HG03103 (cell line): ENCODE measurements around the gene CTXN1.
"Not testable (repeated sequence)": the region's sequence is repeated elsewhere in the genome, so short reads cannot be mapped to it uniquely, and the experiment has no call there.

Experiments used
- ATAC-seq: cut with Tn5 transposase; IDR thresholded peaks from one replicate; pipeline ENCODE4 v1.9.1; 2021; ENCODE audit warnings: low read depth; ENCODE audit not compliant: unreplicated experiment

The CTXN1 gene

DNA sequence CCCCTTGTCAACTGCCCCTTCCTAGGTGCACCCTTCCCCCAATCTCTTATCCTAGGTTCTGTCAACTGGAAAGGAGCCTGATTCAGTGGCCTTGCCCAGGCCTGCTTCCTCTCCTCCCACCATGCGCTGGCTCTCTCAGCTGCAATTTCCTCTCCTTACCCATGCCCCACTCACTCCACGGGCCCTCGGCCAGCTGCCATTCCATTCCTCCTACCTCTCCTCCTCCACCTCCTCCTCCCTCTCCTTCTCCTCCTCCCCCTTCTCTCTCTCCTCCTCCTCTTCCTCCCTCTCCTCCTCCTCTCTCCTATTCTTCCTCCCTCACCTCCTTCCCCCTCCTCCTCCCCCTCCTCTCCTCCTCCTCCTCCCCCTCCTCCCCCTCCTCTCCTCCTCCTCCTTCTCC lies 27.1 kb upstream of the CTXN1 start:
- no peak for ATAC-seq

GRCh38 chr19:7947939-7948338 lies 22.0 kb upstream of the CTXN1 start:
- no peak for ATAC-seq

DNA sequence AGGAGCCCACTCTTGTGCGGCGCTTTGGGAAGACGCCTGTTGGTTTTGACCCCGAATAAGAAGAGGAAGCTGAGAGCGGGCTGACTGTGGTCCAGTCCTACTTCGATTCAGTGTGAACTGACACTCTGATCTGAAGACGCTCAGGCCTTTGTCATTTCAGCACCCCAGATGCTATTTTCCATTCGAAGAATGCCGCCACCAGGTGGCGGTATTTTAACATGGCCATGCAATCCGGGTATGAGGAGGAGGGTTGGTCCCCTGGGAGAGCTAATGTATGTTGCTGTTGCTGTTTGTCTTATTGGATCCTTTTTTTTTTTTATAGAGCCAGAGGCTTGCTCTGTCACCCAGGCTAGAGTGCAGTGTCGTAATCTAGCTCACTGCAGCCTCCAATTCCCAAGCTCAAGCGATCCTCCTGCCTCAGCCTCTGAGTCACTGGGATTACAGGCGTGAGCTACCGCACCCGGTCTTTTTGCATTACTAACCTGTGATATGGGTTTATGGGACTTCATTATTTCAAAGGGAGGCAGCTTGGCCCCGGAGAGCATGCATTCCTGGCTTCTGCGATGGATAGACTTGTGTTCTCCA lies 18.3 kb upstream of the CTXN1 start:
- no peak for ATAC-seq

GRCh38 chr19:7943444-7944176 lies 17.7 kb upstream of the CTXN1 start, which contains the start of gene TIMM44:
TSS of gene TIMM44 (minus strand) at chr19:7943666. CDS start at chr19:7943651, 15 bp downstream.
- ATAC-seq: peak; percentile 96

DNA sequence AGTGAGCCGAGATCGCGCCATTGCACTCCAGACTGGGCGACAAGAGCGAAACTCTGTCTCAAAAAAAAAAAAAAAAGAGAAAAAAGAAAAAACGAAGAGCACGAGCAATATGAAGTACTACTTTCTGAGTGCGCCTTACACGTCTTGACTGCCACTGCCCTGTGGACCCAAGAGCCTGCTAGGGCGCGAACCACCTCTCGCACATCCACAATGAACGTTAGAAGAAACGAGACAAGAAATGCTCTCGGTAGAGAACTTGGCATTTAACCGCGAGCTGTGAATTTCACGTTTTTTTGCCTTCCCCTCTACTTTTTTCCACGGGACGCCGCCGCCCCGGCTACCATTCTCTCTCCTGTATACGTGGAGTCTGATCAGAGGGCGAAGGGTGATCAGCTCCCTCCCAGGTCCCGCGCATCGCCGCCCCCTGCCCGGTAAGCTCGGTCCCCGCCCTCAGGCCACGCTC lies 17.1 kb upstream of the CTXN1 start:
- ATAC-seq: no peak

GRCh38 chr19:7941895-7942596 lies 16.1 kb upstream of the CTXN1 start:
- ATAC-seq: no peak

DNA sequence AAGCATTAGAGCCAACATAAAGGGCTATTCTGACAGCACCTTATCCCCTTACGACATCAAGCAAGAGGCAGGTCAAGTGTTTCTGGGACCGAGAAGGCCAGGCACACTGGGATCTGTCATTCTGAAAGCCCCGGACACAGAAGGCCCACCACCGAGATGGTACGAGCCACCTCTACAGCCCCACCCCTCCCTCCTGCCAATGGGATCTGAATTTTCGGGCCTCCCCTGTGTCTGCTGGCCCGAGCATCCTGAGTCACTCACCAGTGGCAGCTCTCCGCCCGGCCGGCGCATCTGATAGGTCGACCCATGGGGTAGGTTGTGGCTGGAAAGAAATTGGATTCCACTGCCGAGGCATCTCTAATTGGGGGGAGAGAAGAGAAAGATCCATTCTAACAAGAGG lies 14.9 kb upstream of the CTXN1 start:
- ATAC-seq: no peak

GRCh38 chr19:7934766-7935165 lies 8.8 kb upstream of the CTXN1 start:
- no peak for ATAC-seq

DNA sequence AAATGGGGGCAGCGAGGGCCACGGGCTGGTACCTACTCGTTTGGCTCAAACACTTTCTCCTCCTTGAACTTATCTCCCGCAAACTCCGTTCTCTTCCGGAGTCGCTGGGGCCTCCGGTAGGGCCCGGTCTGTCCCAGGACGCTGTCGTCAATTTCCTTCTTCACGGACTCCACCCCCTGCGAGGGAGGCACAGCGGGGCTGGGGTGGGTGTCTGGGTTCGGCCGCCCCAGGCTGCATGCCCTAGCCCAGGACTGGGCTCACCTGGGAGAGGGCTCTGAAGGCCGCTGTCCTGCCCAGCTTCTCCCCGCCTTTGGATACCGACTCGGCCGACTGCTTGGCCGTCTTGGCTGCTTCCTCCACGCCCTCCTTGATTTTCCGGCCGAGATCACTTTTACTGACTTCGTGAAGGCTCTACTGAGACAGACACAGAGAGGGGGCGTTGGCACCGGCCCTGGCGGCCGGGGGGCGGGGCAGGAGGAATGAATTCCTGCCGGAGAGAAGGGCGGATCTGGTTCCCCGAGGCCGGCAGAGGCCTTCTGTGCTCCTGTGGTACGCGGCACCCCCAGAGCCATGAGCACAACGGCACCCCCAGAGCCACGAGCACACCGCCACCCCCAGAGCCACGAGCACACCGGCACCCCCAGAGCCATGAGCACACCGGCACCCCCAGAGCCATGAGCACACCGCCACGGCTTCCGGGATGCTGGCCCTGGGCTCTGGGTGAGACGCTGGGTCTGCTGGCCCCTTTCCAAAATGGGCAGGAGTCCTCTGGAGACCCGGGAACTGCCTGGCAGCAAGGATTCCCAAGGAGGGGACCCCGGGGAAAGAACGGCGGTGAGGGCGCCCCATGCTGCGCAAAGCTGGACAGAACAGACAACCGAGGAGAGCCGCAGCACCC lies 8.1 kb upstream of the CTXN1 start:
- no peak for ATAC-seq

DNA sequence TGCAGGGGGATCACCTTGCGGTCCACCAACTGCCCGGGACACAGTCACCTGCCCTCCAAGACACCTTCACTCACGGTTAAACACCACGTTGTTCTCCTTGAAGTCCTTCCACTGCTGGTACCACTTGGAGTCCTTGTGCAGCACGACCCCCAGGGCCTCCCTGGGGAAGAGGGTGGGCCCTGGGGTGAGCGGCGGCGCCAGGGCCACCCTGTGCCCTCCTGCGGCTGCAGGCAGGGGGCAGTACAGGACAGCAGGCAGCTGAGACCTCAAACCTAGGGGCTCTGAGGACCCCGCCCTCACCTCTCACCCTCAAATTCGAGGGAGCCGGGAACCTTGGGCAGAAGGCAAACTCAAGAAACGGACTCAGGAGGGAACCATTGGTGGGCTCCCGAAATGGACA lies 7.5 kb upstream of the CTXN1 start:
- no peak for ATAC-seq

GRCh38 chr19:7932930-7933300 lies 7.0 kb upstream of the CTXN1 start:
- no peak for ATAC-seq

DNA sequence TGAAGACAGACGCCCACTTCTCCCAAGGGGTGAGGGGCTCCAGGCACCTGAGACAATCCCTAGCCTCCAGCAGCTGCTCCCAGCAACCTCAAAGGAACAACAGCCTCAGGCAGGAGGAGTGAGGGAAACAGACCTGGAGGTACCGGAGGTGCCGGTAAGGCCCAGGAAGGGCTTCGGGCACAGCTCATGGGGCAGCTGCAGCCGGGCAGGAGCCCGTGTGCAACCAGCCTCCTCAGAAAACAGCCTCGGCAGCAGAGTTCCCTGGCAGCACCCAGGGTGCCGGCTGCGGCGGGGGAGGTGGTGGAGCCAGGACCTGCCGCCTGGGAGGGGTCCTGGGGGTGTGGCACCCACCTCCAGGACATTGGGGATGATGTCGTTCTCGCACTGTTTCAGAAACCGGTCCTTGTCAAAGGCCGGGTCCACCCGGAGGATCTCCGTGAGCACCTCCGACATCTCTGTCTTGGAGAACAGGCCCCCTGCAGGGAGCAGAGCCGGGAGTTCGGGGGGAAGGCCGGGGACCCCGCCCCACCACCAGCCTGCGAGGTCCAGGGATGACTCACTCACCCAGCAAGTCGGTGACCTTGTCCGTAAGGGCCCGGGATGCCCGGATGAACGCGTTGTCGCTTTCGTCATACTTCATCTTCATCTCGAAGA lies 6.5 kb upstream of the CTXN1 start:
- no peak for ATAC-seq

- no peak for ATAC-seq
Measured at GRCh38 chr19:7931221-7932061, 5.5 kb upstream of the CTXN1 start.

DNA sequence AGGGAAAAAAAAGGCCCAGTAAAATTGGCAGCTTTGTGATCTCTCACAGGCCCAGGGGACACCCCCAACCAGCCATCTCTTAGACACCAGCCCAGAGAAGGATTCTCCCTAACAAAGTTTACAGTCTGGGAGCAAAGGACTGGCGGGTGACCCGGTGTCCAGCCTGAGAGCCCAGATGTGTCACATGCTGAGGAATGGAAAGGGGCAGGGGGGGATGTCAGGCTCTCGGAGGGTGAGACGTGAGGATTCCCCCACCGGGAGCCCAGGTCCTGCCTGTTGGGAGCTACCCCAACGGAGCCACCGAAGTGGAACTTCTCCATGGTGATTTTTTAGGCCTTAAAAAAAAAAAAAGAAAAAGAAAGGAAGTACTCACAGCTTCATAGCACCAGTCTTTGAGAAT lies 4.8 kb upstream of the CTXN1 start:
- ATAC-seq: no peak

GRCh38 chr19:7930030-7930429 lies 4.1 kb upstream of the CTXN1 start:
- not testable (repeated sequence) for ATAC-seq

GRCh38 chr19:7928741-7929701 lies 3.1 kb upstream of the CTXN1 start:
- ATAC-seq: no peak

GRCh38 chr19:7928334-7928706 lies 2.4 kb upstream of the CTXN1 start:
- ATAC-seq: no peak

- no peak for ATAC-seq
Measured at GRCh38 chr19:7927605-7928333, 1.8 kb upstream of the CTXN1 start.
